Liver (tissue), 9 donors: ENCODE results near the gene SLC35F2. TPM values are rescaled to one million over a fixed set of nuclear protein-coding genes. Genes with fewer than 3 reads are reported as not detected.

Experiments used
- DNase-seq: peaks from one replicate; pipeline ENCODE4 v3.0.0-alpha.2; 2017; ENCODE audit warnings: low spot score
- H3K27ac ChIP-seq, 2 donors: one replicate each; pipeline ENCODE4 v1.7.0; 2013; ENCODE audit warnings: inconsistent platforms in 2 of 2, low read length in 2 of 2, control low read depth in 1 of 2, low read depth in 1 of 2, mild to moderate bottlenecking in 1 of 2
- H3K27me3 ChIP-seq, 4 donors: one replicate each; pipeline versions ENCODE4 v1.6.1 to v1.7.0; 2013; ENCODE audit warnings: low read length in 3 of 4, inconsistent platforms in 1 of 4, mild to moderate bottlenecking in 1 of 4, moderate library complexity in 1 of 4; ENCODE audit not compliant: control insufficient read depth in 4 of 4, insufficient read depth in 4 of 4
- H3K36me3 ChIP-seq, 4 donors: one replicate each; pipeline versions ENCODE4 v1.6.1 to v1.7.0; 2013; ENCODE audit warnings: low read length in 3 of 4, mild to moderate bottlenecking in 3 of 4, low read depth in 1 of 4, moderate library complexity in 1 of 4; ENCODE audit not compliant: control insufficient read depth in 4 of 4, insufficient read depth in 3 of 4
- H3K4me1 ChIP-seq, 4 donors: one replicate each; pipeline versions ENCODE4 v1.6.1 to v1.7.0; 2013; ENCODE audit warnings: low read length in 3 of 4, mild to moderate bottlenecking in 3 of 4, moderate library complexity in 1 of 4; ENCODE audit not compliant: control insufficient read depth in 4 of 4, insufficient read depth in 4 of 4
- H3K4me3 ChIP-seq, 3 donors: one replicate each; pipeline versions ENCODE4 v1.6.1 to v1.7.0; 2013; ENCODE audit warnings: low read length in 3 of 3, control low read depth in 1 of 3, low read depth in 1 of 3, mild to moderate bottlenecking in 1 of 3
- H3K9ac ChIP-seq, 2 donors: one replicate each; pipeline ENCODE4 v1.7.0; 2013; ENCODE audit warnings: low read length in 2 of 2, mild to moderate bottlenecking in 2 of 2, moderate library complexity in 2 of 2, control low read depth in 1 of 2, low read depth in 1 of 2
- H3K9me3 ChIP-seq, 4 donors: one replicate each; pipeline versions ENCODE4 v1.6.1 to v1.7.0; 2013; ENCODE audit warnings: low read length in 3 of 4; ENCODE audit not compliant: control insufficient read depth in 4 of 4
- ATF3 ChIP-seq: IDR thresholded peaks from 2 replicates; pipeline ENCODE4 v1.6.1; 2016; ENCODE audit warnings: antibody characterized with exemption
- CTCF ChIP-seq: fragments of 150-350 bp; IDR thresholded peaks from 2 replicates; pipeline ENCODE4 v1.5.1; 2017; ENCODE audit warnings: improper control_type of control experiment, low read depth, low read length; ENCODE audit not compliant: missing input control
- EGR1 ChIP-seq, 2 donors: IDR thresholded peaks; 2 replicates each; pipeline ENCODE4 v1.6.1; 2016 to 2018; ENCODE audit warnings: antibody characterized with exemption in 2 of 2, low read depth in 2 of 2
- FOXA1 ChIP-seq: IDR thresholded peaks from 2 replicates; pipeline ENCODE4 v1.6.1; 2016; ENCODE audit warnings: antibody characterized with exemption
- FOXA2 ChIP-seq: IDR thresholded peaks from 2 replicates; pipeline ENCODE4 v1.6.1; 2016; ENCODE audit warnings: antibody characterized with exemption
- GABPA ChIP-seq, 2 donors: IDR thresholded peaks in 1 of 2; conservative IDR thresholded peaks in 1 of 2; 2 replicates each; pipeline ENCODE4 v1.6.1; 2016; ENCODE audit warnings: antibody characterized with exemption in 2 of 2, mild to moderate bottlenecking in 1 of 2, moderate library complexity in 1 of 2
- HNF4A ChIP-seq, 2 donors: conservative IDR thresholded peaks; 2 replicates each; pipeline ENCODE4 v1.6.1; 2016; ENCODE audit warnings: antibody characterized with exemption in 2 of 2, mild to moderate bottlenecking in 2 of 2
- JUND ChIP-seq, 2 donors: IDR thresholded peaks; 2 replicates each; pipeline ENCODE4 v1.6.1; 2016; ENCODE audit warnings: antibody characterized with exemption in 2 of 2
- MAX ChIP-seq: IDR thresholded peaks from 2 replicates; pipeline ENCODE4 v1.6.1; 2016; ENCODE audit warnings: antibody characterized with exemption
- NR2F2 ChIP-seq: IDR thresholded peaks from 2 replicates; pipeline ENCODE4 v1.6.1; 2016; ENCODE audit warnings: antibody characterized with exemption
- RAD21 ChIP-seq, 2 donors: IDR thresholded peaks; 2 replicates each; pipeline ENCODE4 v1.6.1; 2016; ENCODE audit warnings: antibody characterized with exemption in 2 of 2, mild to moderate bottlenecking in 2 of 2
- REST ChIP-seq: IDR thresholded peaks from 2 replicates; pipeline ENCODE4 v1.6.1; 2016; ENCODE audit warnings: antibody characterized with exemption, mild to moderate bottlenecking
- RXRA ChIP-seq, 2 donors: IDR thresholded peaks; 2 replicates each; pipeline ENCODE4 v1.6.1; 2017 to 2018; ENCODE audit warnings: antibody characterized with exemption in 2 of 2, mild to moderate bottlenecking in 1 of 2
- SP1 ChIP-seq: IDR thresholded peaks from 2 replicates; pipeline ENCODE4 v1.6.1; 2018; ENCODE audit warnings: antibody characterized with exemption, mild to moderate bottlenecking
- ZBTB33 ChIP-seq: IDR thresholded peaks from 2 replicates; pipeline ENCODE4 v1.6.1; 2016; ENCODE audit warnings: antibody characterized with exemption
- WGBS: extraction: QIAGEN DNeasy Blood & Tissue Kit; methylation state at CpG from one replicate; pipeline ENCODE4 v1.1.7; 2013; 5-methylcytosine and 5-hydroxymethylcytosine counted together
- polyA plus RNA-seq, 2 donors: library from polyadenylated mRNA; stranded (reverse) in 1 of 2; unstranded in 1 of 2; fragments of 200-250 nt in 1 of 2; fragments of >200 nt in 1 of 2; fragmentation: Nextera tagmentation in 1 of 2; extraction: Ambion mirVana in 1 of 2; gene quantifications; one replicate each; pipeline versions ENCODE4 v1.2.1 to v1.2.3, GENCODE V29; 2013 to 2015
- total RNA-seq, 2 donors: library from RNA; depleted of rRNA; stranded (reverse); fragments of >200 nt; gene quantifications; one replicate each; pipeline ENCODE4 v1.2.3, GENCODE V29; 2014
- donor health status: healthy.
- donor health status: healthy.
- donor health status: healthy.
- donor health status: healthy.
- donor health status: healthy.

SLC35F2 gene
- total RNA-seq = 1 to 10 TPM in 1 of 2 donors, under 1 TPM in 1; 0.42 to 1.4 TPM
- polyA plus RNA-seq = under 1 TPM; 0.14 to 0.69 TPM

- no peaks in the 10 kb centered on the region for H3K27me3 ChIP-seq
- peaks cover 6 to 20% (median 18%) of the 10 kb centered on the region in 4 donors for H3K4me1 ChIP-seq
- no peak within 1 kb of the TSS for H3K27ac ChIP-seq
- TF ChIP-seq FOXA1 = no peak
- no peak for TF ChIP-seq EGR1 (IDR thresholded peaks at IDR 0.05; ENCODE audit: low read depth in 2 of 2)
- DNase-seq = peak; percentile 36
- no peaks in the 10 kb centered on the region for H3K36me3 ChIP-seq
- H3K4me3 ChIP-seq = peak within 1 kb of the TSS; percentile 59 to 66 (median 62)
- WGBS = under 1% methylated on average over 73 of the region's 73 CpGs
- no peaks in the 10 kb centered on the region for H3K9me3 ChIP-seq
- peak within 1 kb of the TSS in 1 of 2 donors; percentile 53 for H3K9ac ChIP-seq
Measured at GRCh38 chr11:107858217-107859070, at the start of gene SLC35F2. Gene SLC35F2 (minus strand): TSS chr11:107858787. CDS start chr11:107858767, 20 bp downstream.

- Histone ChIP-seq H3K9me3 (no peaks in the 10 kb centered on the region), H3K36me3 (no peaks in the 10 kb centered on the region), H3K9ac (no peak overlapping the region), H3K4me1 (no peaks in the 10 kb centered on the region), H3K27ac (no peak overlapping the region), H3K4me3 (no peak overlapping the region), H3K27me3 (no peaks in the 10 kb centered on the region)
- WGBS = 73% methylated on average over 23 of the region's 23 CpGs
- TF ChIP-seq RAD21 (IDR thresholded peaks at IDR 0.05) (no peak), RXRA (IDR thresholded peaks at IDR 0.05) (no peak), SP1 (no peak), NR2F2 (no peak), MAX (no peak), REST (no peak)
- DNase-seq = no peak
Measured at GRCh38 chr11:107908211-107908610, 49.6 kb upstream of the SLC35F2 start.

GRCh38 chr11:107898270-107898669 lies 39.7 kb upstream of the SLC35F2 start:
- H3K4me1 ChIP-seq = no peaks in the 10 kb centered on the region
- H3K9me3 ChIP-seq = no peaks in the 10 kb centered on the region
- no peaks in the 10 kb centered on the region for H3K27me3 ChIP-seq
- no peak overlapping the region for H3K27ac ChIP-seq
- 18% methylated on average over 1 of the region's 1 CpG for WGBS
- DNase-seq = no peak
- H3K36me3 ChIP-seq = no peaks in the 10 kb centered on the region
- no peak overlapping the region for H3K9ac ChIP-seq
- no peak overlapping the region for H3K4me3 ChIP-seq
- TF ChIP-seq ZBTB33 = no peak
- no peak for TF ChIP-seq GABPA (IDR thresholded peaks at IDR 0.05 in 1 of 2, conservative IDR thresholded peaks at IDR 0.05 in 1 of 2)
- TF ChIP-seq REST = no peak
- TF ChIP-seq RAD21 (IDR thresholded peaks at IDR 0.05) = peak; percentile 56 to 60
- TF ChIP-seq FOXA2 = no peak
- TF ChIP-seq ATF3 = no peak
- no peak for TF ChIP-seq FOXA1
- no peak for TF ChIP-seq JUND (IDR thresholded peaks at IDR 0.05)
- peak; percentile 32 for TF ChIP-seq CTCF
- no peak for TF ChIP-seq SP1
- TF ChIP-seq HNF4A (conservative IDR thresholded peaks at IDR 0.05) = no peak
